Measurements from ENCODE around the gene KIRREL2.

DNA sequence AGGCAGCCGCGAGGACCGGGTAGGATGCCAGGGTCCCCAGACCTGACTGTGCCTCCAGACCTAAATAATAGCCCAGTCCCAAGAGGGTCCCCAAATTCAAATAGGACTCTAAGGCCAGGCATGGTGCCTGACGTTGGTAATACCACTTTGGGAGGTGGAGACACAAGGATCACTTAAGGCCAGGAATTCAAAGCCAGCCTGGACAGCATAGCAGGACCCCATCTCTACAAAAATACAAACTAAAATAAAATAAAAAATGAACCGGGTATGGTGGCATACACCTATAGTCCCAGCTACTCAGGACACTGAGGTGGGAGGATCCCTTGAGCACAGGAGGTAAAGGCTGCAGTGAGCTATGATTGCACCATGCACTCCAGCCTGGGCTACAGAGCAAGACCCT lies 6.3 kb downstream of the KIRREL2 start:
- TF ChIP-seq, protein P1, sequence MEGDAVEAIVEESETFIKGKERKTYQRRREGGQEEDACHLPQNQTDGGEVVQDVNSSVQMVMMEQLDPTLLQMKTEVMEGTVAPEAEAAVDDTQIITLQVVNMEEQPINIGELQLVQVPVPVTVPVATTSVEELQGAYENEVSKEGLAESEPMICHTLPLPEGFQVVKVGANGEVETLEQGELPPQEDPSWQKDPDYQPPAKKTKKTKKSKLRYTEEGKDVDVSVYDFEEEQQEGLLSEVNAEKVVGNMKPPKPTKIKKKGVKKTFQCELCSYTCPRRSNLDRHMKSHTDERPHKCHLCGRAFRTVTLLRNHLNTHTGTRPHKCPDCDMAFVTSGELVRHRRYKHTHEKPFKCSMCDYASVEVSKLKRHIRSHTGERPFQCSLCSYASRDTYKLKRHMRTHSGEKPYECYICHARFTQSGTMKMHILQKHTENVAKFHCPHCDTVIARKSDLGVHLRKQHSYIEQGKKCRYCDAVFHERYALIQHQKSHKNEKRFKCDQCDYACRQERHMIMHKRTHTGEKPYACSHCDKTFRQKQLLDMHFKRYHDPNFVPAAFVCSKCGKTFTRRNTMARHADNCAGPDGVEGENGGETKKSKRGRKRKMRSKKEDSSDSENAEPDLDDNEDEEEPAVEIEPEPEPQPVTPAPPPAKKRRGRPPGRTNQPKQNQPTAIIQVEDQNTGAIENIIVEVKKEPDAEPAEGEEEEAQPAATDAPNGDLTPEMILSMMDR (IDR thresholded peaks at IDR 0.05; ENCODE audit: insufficient read depth, low read depth, low read length) = no peak
- TF ChIP-seq EZH2 (IDR thresholded peaks at IDR 0.05; ENCODE audit: insufficient read depth, low read length) = no peak

Measured in astrocyte (in vitro differentiated cells and primary cell).